ENCODE measurements around the gene HP1BP3. TPM values are rescaled to one million over a fixed set of nuclear protein-coding genes. Genes with fewer than 3 reads are reported as not detected.

Gene HP1BP3
- total RNA-seq, 6 experiments from 2014 or later, result 171 to 207 (median 200) TPM

DNA sequence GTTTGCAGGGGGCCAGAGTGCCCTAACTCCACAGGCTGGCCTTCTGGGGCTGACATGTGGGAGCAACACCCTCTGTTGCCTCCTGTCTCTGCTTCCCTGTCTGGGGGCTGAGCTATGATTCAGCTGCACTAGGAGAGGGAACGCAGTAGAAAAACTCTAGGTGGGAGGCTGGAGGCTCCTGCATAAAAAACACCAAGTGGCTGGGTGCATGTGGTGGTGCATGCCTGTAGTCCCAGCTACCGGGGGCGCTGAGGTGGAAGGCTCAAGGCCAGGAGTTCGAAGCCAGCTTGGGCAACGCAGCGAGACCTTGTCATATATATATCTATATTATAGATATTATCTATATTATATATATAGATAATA is 74.9 kb downstream of the HP1BP3 start:
- Mint-ChIP-seq H3K4me1 (ENCODE audit: low read depth) (peaks cover 10% of the 10 kb centered on the region; the same call in 1 of the 2 replicates), H3K36me3 (ENCODE audit: low read depth) (peaks cover 3% of the 10 kb centered on the region; the same call in 1 of the 2 replicates), H3K4me3 (no peak overlapping the region), H3K27me3 (ENCODE audit: insufficient read depth) (no peaks in the 10 kb centered on the region; the same call in 1 of the 2 replicates), H3K27ac (no peak overlapping the region), H3K9me3 (no peaks in the 10 kb centered on the region)
- no peak for DNase-seq
- TF ChIP-seq, protein P1, sequence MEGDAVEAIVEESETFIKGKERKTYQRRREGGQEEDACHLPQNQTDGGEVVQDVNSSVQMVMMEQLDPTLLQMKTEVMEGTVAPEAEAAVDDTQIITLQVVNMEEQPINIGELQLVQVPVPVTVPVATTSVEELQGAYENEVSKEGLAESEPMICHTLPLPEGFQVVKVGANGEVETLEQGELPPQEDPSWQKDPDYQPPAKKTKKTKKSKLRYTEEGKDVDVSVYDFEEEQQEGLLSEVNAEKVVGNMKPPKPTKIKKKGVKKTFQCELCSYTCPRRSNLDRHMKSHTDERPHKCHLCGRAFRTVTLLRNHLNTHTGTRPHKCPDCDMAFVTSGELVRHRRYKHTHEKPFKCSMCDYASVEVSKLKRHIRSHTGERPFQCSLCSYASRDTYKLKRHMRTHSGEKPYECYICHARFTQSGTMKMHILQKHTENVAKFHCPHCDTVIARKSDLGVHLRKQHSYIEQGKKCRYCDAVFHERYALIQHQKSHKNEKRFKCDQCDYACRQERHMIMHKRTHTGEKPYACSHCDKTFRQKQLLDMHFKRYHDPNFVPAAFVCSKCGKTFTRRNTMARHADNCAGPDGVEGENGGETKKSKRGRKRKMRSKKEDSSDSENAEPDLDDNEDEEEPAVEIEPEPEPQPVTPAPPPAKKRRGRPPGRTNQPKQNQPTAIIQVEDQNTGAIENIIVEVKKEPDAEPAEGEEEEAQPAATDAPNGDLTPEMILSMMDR (IDR thresholded peaks at IDR 0.05), result no peak

DNA sequence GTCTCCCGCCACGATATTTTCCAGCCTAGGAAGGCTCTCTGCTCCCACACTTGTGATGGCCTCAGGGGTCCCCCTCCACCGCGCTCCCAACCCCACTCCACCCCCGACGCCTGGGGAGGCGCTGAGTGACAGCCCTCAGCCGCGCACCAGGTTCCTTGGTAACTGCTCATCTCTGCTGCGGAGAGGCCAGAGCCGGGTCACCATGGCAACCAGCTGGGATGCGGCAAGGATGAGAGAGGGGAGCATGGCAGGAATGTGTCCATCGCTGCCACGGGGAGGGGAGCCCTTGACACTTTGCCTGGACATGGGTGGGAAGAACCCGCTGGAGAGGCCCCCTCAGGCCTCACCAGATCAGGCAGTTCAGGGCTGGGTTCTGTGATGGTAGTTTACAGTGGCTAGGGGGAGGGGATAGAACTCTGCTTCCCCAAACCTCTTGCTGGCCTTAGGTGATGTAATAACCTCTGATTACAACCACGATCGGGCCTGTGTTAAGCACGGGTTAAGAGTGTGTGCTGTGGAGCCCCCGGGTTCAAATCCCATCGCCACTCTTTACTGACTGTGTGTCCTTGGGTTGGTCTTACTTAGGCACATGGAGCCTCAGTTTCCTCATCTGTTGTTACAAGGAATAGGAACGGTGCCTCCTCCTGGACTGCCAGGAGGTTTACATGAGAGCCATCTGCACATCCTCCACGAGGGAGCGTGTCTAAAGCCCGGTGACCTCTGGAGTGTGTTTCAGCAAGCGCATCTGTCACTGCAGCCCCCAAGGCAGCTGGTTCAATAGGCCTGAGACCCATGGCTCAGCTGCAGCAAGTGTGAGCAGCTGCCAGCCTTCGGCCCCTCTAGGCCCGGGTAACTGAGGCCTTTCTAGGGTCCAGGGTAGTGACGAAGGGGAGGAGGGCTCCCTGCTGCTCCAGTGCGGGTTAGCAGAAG is 75.6 kb downstream of the HP1BP3 start:
- H3K9me3 Mint-ChIP-seq, result no peaks in the 10 kb centered on the region
- TF ChIP-seq, protein P1 (IDR thresholded peaks at IDR 0.05), result peak; percentile 23; the same call in 1 of the 2 replicates
- H3K27me3 Mint-ChIP-seq (ENCODE audit: insufficient read depth), result no peaks in the 10 kb centered on the region; the same call in 1 of the 2 replicates
- DNase-seq, result no peak
- peaks cover 10% of the 10 kb centered on the region; the same call in 1 of the 2 replicates for H3K4me1 Mint-ChIP-seq (ENCODE audit: low read depth)
- H3K4me3 Mint-ChIP-seq, result no peak overlapping the region
- H3K36me3 Mint-ChIP-seq (ENCODE audit: low read depth), result peaks cover 6% of the 10 kb centered on the region; the same call in 1 of the 2 replicates
- H3K27ac Mint-ChIP-seq, result no peak overlapping the region

DNA sequence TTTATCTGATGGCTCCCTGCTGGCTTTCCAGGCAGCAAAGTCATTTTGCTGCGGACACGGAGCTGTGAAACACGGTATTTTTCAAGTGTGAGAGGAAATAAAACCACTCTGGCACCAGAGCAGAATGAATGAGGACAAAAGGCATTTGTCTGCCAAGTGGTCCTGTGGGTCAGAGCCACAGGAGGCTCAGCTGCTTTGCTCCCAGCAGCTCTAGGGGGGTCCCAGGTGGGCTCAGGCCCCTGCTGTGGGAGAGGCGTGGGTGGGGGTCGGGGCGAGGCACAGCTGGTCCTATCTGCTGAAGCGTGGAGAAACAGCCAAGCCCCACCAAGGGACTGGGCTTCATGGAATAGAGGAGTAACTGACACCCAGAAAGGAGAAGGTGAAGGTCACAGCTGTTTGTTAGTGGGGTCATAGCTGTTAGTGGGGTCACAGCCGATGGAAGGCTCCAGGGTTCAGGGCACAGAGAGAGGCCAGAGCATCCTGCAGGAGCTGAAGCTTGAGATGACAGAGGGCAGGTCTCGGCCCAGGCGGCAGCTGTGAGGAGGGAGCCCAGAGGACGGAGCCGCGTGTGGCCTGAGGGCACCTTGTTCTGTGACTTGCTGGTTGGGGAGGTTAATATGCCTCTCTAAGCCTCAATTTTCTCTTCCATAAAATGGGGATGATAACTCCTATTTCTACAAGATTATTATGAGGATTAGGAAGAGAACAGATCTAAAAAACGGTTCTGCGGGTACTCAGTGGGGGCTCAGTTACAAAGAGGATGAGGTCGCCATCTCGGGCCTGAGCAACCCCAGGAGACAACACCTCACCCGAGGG is 76.4 kb downstream of the HP1BP3 start:
- H3K4me1 Mint-ChIP-seq (ENCODE audit: low read depth), result peaks cover 6% of the 10 kb centered on the region; the same call in 1 of the 2 replicates
- H3K4me3 Mint-ChIP-seq, result no peak overlapping the region
- no peak overlapping the region for H3K27ac Mint-ChIP-seq
- DNase-seq, result no peak
- no peaks in the 10 kb centered on the region for H3K9me3 Mint-ChIP-seq
- H3K27me3 Mint-ChIP-seq (ENCODE audit: insufficient read depth), result no peaks in the 10 kb centered on the region; the same call in 1 of the 2 replicates
- TF ChIP-seq, protein P1 (IDR thresholded peaks at IDR 0.05), result no peak
- peaks cover 6% of the 10 kb centered on the region; the same call in 1 of the 2 replicates for H3K36me3 Mint-ChIP-seq (ENCODE audit: low read depth)

DNA sequence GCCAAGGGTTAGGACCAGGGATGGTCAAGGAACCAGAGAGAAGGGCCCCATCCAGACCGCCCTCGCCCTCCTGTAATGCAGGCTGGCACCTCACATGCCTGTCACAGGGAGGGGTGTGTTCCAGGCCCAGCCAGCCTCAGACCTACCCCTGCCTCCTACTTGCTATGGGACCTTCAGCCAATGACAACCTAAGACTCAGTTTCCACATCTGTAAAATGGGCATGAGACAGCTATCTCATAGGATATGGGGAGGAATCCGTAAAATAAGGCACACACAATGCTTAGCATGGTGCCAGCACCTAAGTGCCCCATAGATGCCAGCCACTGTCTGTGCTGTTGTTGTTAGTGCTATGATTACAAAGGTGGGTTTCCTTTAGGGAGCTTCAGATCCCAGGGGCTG is 77.2 kb downstream of the HP1BP3 start:
- Mint-ChIP-seq H3K36me3 (ENCODE audit: low read depth) (peaks cover 6% of the 10 kb centered on the region; the same call in 1 of the 2 replicates), H3K9me3 (no peaks in the 10 kb centered on the region), H3K27ac (no peak overlapping the region), H3K4me1 (ENCODE audit: low read depth) (peaks cover 6% of the 10 kb centered on the region; the same call in 1 of the 2 replicates), H3K4me3 (no peak overlapping the region), H3K27me3 (ENCODE audit: insufficient read depth) (no peaks in the 10 kb centered on the region; the same call in 1 of the 2 replicates)
- TF ChIP-seq, protein P1 (IDR thresholded peaks at IDR 0.05), result no peak
- DNase-seq, result no peak

DNA sequence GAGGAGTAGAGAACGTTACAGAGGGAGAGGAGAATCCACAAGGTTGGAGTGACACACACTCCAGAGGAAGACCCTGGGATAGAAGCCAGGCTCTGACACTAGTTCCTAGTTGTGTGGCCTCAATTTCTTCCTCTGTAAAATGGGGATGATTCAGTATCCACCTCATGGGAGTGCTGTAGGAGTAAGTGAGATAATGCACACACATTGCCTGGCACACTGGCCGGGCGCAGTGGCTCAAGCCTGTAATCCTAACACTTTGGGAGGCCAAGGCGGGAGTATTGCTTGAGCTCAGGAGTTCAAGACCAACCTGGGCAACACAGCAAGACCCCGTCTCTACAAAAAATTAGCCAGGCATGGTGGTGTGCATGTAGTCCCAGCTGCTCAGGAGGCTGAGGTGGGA is 78.2 kb downstream of the HP1BP3 start:
- no peak for DNase-seq
- H3K4me3 Mint-ChIP-seq, result no peak overlapping the region
- TF ChIP-seq, protein P1 (IDR thresholded peaks at IDR 0.05), result no peak
- no peak overlapping the region for H3K27ac Mint-ChIP-seq
- peaks cover 6% of the 10 kb centered on the region; the same call in 1 of the 2 replicates for H3K4me1 Mint-ChIP-seq (ENCODE audit: low read depth)
- peaks cover 6% of the 10 kb centered on the region; the same call in 1 of the 2 replicates for H3K36me3 Mint-ChIP-seq (ENCODE audit: low read depth)
- H3K9me3 Mint-ChIP-seq, result no peaks in the 10 kb centered on the region
- H3K27me3 Mint-ChIP-seq (ENCODE audit: insufficient read depth), result no peaks in the 10 kb centered on the region; the same call in 1 of the 2 replicates
